ENCODE data around the gene C20orf96.

- TF ChIP-seq, protein P1, sequence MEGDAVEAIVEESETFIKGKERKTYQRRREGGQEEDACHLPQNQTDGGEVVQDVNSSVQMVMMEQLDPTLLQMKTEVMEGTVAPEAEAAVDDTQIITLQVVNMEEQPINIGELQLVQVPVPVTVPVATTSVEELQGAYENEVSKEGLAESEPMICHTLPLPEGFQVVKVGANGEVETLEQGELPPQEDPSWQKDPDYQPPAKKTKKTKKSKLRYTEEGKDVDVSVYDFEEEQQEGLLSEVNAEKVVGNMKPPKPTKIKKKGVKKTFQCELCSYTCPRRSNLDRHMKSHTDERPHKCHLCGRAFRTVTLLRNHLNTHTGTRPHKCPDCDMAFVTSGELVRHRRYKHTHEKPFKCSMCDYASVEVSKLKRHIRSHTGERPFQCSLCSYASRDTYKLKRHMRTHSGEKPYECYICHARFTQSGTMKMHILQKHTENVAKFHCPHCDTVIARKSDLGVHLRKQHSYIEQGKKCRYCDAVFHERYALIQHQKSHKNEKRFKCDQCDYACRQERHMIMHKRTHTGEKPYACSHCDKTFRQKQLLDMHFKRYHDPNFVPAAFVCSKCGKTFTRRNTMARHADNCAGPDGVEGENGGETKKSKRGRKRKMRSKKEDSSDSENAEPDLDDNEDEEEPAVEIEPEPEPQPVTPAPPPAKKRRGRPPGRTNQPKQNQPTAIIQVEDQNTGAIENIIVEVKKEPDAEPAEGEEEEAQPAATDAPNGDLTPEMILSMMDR (IDR thresholded peaks at IDR 0.05) = no peak
- TF ChIP-seq POLR2AphosphoS5 (IDR thresholded peaks at IDR 0.05; ENCODE audit: low read depth, low read length) (no peak), REST (IDR thresholded peaks at IDR 0.05; ENCODE audit: insufficient read depth in 1 of 2, low read depth in 2 of 2, low read length in 1 of 2) (no peak)
Measured at GRCh38 chr20:251354-251753, 39.2 kb downstream of the C20orf96 start.
